Breast epithelium (tissue), 3 donors: ENCODE measurements around the gene RSRC2.
A peak's percentile ranks its signal among the peaks of the same experiment; 100 is the strongest.

Experiments
- CTCF ChIP-seq, 3 donors: fragments of 450-650 bp; IDR thresholded peaks; one replicate each; pipeline ENCODE4 v1.5.1; 2016 to 2017; ENCODE audit warnings: antibody characterized with exemption in 3 of 3, mild to moderate bottlenecking in 3 of 3, moderate library complexity in 3 of 3
- POLR2A ChIP-seq: fragments of 450-650 bp; IDR thresholded peaks from one replicate; pipeline ENCODE4 v1.6.1; 2016; ENCODE audit warnings: antibody characterized with exemption, mild to moderate bottlenecking, moderate library complexity

GRCh38 chr12:122500685-122501488 is 25.8 kb downstream of the RSRC2 start, which contains the start of gene ZCCHC8:
- TF ChIP-seq CTCF (IDR thresholded peaks at IDR 0.05): peak; percentile 21 to 50 (median 50)
- TF ChIP-seq POLR2A: peak; percentile 92
